Fibroblast of skin of right quadriceps (primary cell): ENCODE measurements around the gene SURF1.

Experiments
- DNase-seq: peaks from one replicate; pipeline ENCODE4 v3.0.0-alpha.2; 2013

The SURF1 gene

DNA sequence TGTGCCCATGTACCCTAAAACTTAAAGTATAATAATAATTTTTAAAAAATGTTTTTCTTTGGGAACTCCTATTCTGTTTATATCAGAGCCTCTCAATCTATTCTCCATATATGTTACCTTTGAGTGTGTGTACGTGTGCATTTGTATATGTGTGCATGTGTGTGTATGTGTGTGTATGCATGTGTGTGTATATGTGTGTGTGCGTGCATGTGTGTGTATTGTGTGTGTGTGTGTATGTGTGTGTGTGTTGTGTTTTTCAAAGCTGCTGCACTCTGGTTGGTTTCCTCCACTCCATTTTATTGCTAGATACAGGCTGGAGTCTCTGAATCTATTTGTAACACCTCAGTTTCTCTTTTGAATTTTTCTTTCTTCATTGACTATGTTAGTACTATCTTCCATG is 40.3 kb downstream of the SURF1 start:
- no peak for DNase-seq

DNA sequence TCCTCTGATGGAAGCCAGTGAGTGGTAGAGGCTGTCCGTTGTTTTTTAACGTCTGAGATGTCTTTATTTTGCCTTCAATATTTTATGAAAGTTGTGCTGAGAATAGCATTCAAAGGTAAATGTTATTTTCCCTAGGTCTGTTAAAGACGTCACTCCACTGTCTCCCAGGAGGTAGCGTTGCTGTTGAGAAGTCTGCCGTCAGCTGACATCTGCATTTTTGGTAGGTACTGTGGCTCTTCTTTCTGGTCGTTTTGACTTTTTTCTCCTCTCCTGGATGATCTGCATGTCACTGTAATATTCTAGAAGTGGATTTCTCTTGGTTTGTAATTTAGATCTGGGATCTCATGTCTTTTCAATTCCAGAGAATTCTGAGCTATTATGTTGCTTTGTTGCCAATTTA is 46.7 kb downstream of the SURF1 start:
- DNase-seq = no peak

DNA sequence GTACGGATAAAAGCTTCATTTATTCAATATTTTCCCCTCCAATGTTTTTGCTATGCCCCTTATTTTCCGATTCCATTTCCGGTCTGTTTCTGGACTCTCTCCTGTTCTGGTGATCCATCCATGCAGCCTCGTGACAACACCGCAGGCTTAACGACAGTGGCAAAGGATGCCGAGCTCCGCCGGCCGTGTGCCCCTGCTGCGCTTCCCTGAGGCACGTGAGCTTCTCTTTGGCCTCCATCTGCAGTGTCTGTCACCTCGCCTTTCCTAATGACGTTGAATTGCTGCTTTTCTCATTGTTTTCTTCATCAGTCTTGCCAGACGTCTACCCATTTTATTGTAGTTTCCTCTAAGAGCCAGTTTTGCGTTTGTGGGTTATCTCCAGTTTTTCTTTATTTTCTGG is 49.0 kb downstream of the SURF1 start:
- DNase-seq = no peak

DNA sequence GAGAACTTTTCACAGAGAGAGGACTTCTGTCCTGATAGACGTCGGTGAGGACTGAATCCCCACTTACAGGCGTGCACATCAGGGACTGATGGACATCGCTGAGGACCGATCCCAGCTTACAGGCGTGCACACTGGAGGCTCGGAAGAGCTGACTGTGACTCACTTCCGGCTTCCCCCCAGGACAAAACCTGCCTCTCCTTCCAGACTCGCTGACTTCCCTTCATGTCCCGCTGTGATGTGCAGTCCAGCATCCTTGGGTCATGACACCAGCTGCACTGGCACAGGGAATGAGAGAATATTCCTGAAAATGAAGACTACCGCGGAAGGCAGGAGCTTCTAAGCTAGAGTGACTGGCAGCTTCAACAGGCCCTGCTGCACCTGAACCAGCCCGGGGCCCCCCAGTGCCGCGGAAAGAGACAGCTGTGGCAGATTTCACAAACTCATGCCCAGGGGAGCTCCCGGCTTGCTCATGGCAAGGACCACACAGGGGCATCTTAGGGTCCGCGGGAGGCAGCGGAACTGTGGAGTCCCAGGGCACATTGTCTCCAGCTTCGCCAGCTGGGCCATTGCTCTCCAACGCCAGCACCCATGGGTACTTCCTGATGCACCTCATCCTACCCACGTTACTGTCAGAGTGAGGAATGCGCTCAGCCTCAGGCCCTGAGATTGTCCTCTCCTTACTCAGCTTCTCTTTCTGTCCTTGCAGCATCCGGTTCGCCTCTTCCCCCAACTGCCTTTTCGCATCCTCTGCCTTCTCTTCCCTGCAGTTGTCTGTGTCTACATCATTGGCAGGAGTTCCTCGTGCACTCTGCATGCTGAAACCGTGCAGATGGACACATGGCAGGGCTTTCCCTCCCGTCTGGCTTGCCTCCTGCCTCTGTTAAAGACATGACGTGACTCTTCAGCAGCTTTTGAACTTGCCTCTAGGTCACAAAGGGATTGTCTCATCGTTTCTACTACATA is 49.8 kb downstream of the SURF1 start:
- DNase-seq = no peak

DNA sequence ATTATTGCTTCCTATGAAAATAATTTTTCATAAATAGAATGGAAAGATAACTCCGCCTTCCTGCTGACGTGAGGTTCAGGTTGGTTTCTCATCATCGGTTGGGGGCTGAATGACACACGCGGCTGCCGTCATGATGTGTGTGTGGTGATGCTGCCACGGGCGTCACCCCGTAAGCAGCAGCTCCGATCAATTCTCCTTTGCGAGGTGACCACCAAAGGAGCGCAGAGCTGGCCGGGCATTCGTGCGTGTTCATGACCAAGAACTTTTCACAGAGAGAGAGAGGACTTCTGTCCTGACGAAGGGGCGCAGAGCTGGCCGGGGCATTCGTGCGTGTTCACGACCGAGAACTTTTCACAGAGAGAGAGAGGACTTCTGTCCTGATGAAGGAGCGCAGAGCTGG is 50.6 kb downstream of the SURF1 start:
- DNase-seq = no peak

DNA sequence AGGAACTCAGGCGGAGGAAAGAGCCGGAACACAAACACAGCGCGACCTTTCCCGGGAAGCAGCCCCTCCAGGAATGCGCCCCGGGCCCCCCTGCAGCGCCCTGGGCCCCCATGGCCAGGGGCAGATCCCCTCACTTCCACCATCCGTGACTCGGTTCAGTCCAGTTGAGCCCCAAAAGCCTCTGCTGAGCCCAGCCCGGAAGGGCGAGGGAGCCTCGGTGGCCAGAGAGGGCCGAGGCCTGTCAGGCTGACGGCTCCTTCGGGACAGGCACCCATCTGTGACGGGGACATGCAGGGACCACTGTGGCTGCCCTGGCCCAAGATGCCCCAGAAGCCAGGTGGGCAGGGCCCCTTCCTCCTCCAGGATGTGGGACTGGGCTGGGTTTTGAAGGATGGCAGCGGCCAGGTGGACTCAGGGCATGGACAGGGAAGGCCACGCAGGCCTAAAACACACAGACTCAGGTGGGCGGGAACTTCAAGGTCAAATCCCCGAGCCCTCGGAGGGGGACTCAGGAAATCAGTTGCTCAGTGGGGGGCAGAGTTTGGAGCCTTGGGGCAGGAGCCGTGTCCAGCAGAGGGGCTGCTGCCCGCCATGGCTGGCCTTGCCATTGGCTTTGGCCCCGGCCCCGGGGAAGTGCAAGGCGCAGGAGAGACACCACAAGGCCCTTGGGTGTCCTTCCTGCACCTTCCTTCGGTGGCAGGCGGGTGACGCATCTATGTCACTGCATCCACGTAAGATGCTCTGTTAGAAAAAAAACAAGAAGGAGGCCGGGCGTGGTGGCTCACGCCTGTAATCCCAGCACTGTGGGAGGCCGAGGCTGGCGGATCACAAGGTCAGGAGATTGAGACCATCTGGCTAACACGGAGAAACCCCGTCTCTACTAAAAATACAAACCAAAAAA is 51.6 kb downstream of the SURF1 start:
- no peak for DNase-seq

DNA sequence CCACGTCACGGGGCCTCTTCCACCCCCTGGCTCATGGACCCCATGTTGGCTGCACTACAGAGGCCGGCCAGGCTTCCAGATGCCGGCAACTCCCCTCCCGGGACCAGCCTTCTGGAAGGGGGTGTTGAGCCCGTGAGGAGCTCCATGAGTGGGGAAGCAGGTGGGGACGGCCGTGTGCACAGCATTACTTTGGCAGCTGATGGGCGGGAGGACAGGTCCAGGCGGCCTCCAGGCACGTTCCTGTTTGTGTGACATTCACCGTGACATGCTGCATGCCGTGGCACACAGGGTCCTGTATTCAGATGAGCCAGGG is 52.2 kb downstream of the SURF1 start:
- DNase-seq = no peak

DNA sequence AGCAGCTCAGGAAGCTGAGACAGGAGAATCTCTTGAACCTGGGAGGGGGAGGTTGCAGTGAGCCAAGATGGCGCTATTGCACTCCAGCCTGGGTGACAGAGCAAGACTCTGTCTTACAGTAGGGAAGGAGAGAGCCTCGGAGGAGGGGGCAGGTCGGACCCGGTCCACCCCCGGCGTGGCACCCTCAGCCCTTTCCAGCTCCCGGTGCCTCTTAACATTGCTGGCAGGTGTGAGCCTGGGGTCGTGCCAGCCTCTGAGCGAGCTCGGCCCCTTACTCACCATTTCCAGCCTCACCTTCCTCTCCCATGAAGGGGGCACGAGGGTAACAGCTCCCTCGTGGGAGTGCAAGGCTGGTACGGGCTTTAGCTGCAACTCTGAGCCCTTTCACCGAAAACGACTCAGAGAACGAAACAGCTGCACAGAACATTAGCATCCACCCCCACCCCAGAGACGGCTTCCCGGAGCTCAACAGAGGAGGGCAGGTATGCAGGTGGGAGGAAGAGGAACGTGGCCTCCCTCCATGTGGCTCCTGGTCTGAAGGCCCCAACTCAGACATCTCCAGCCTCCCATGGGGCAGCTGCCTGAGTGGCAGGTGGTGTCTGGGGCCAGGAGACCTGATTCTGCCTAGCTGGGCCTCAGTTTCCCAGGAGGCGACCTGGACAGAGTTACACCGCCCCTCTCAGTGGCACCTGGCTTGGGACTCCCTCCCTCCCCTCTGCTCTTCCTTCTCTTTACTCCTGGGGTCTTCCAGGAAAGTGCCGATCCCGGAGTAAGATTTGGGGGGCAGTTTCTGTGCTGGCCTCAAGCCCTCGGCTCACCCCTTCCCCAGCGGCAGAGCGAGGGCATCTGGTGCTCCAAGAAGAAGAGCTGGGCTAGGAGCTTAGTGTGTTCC is 52.8 kb downstream of the SURF1 start:
- no peak for DNase-seq
